Endothelial cell (in vitro differentiated cells): ENCODE results near the gene EXT2. TPM values are rescaled to one million over a fixed set of nuclear protein-coding genes. Genes with fewer than 3 reads are reported as not detected.

Experiments used
- DNase-seq: peaks from one replicate; pipeline ENCODE4 v3.0.0; 2021; ENCODE audit warnings: low spot score
- H3K27ac Mint-ChIP-seq: one replicate; pipeline ENCODE4 v1.8.0; 2021; ENCODE audit warnings: mixed read lengths, inconsistent platforms; ENCODE audit not compliant: unreplicated experiment
- H3K27me3 Mint-ChIP-seq: one replicate; pipeline ENCODE4 v1.8.0; 2021; ENCODE audit warnings: mild to moderate bottlenecking, moderate library complexity, mixed read lengths, inconsistent platforms; ENCODE audit not compliant: unreplicated experiment
- H3K36me3 Mint-ChIP-seq: one replicate; pipeline ENCODE4 v1.8.0; 2021; ENCODE audit warnings: mild to moderate bottlenecking, low read depth, mixed read lengths, inconsistent platforms; ENCODE audit not compliant: unreplicated experiment
- H3K4me1 Mint-ChIP-seq: one replicate; pipeline ENCODE4 v1.8.0; 2021; ENCODE audit warnings: mild to moderate bottlenecking, mixed read lengths, inconsistent platforms; ENCODE audit not compliant: unreplicated experiment
- H3K4me3 Mint-ChIP-seq: one replicate; pipeline ENCODE4 v1.8.0; 2021; ENCODE audit warnings: mild to moderate bottlenecking, mixed read lengths, inconsistent platforms; ENCODE audit not compliant: unreplicated experiment
- H3K9me3 Mint-ChIP-seq: one replicate; pipeline ENCODE4 v1.8.0; 2021; ENCODE audit warnings: mixed read lengths, inconsistent platforms; ENCODE audit not compliant: unreplicated experiment
- CTCF ChIP-seq: fragments of 200-600 bp; sonication (generic); IDR thresholded peaks from one replicate; pipeline ENCODE4 v1.5.0; 2021; ENCODE audit warnings: antibody characterized with exemption; ENCODE audit not compliant: unreplicated experiment
- total RNA-seq: library from RNA; stranded (reverse); fragmentation: NEBNext Ultra II Directional; extraction: Animal tissue kit (Norgen Biotek cat#: 25700); gene quantifications from one replicate; pipeline ENCODE4 v1.2.1, GENCODE V29; 2021; ENCODE audit not compliant: unreplicated experiment

The EXT2 gene
- total RNA-seq, 1 donor from 2014 or later, result 96.8 TPM

- no peaks in the 10 kb centered on the region for H3K36me3 Mint-ChIP-seq
- H3K4me3 Mint-ChIP-seq, result no peak overlapping the region
- H3K4me1 Mint-ChIP-seq, result no peaks in the 10 kb centered on the region
- peaks cover 2% of the 10 kb centered on the region for H3K27me3 Mint-ChIP-seq
- no peaks in the 10 kb centered on the region for H3K9me3 Mint-ChIP-seq
- DNase-seq, result no peak
- no peak for TF ChIP-seq CTCF
- H3K27ac Mint-ChIP-seq, result no peak overlapping the region
Measured at GRCh38 chr11:44165432-44165831, 70.0 kb downstream of the EXT2 start.

GRCh38 chr11:44167046-44167445 lies 71.6 kb downstream of the EXT2 start:
- Mint-ChIP-seq H3K27me3 (no peaks in the 10 kb centered on the region), H3K36me3 (no peaks in the 10 kb centered on the region), H3K27ac (no peak overlapping the region), H3K4me1 (no peaks in the 10 kb centered on the region), H3K9me3 (no peaks in the 10 kb centered on the region), H3K4me3 (no peak overlapping the region)
- no peak for TF ChIP-seq CTCF
- DNase-seq, result no peak

GRCh38 chr11:44171518-44171917 lies 76.0 kb downstream of the EXT2 start:
- H3K36me3 Mint-ChIP-seq, result peaks cover 4% of the 10 kb centered on the region
- TF ChIP-seq CTCF, result no peak
- no peak overlapping the region for H3K4me3 Mint-ChIP-seq
- peaks cover 2% of the 10 kb centered on the region for H3K27me3 Mint-ChIP-seq
- H3K27ac Mint-ChIP-seq, result no peak overlapping the region
- no peaks in the 10 kb centered on the region for H3K9me3 Mint-ChIP-seq
- H3K4me1 Mint-ChIP-seq, result peaks cover 5% of the 10 kb centered on the region
- no peak for DNase-seq

- peaks cover 2% of the 10 kb centered on the region for H3K27me3 Mint-ChIP-seq
- H3K36me3 Mint-ChIP-seq, result peaks cover 4% of the 10 kb centered on the region
- no peak overlapping the region for H3K27ac Mint-ChIP-seq
- no peak for DNase-seq
- H3K4me1 Mint-ChIP-seq, result peaks cover 5% of the 10 kb centered on the region
- H3K4me3 Mint-ChIP-seq, result no peak overlapping the region
- no peaks in the 10 kb centered on the region for H3K9me3 Mint-ChIP-seq
- TF ChIP-seq CTCF, result no peak
Measured at GRCh38 chr11:44172966-44173365, 77.5 kb downstream of the EXT2 start.

GRCh38 chr11:44174842-44175241 lies 79.4 kb downstream of the EXT2 start:
- Mint-ChIP-seq H3K27ac (no peak overlapping the region), H3K36me3 (peaks cover 4% of the 10 kb centered on the region), H3K4me1 (peaks cover 7% of the 10 kb centered on the region), H3K9me3 (no peaks in the 10 kb centered on the region), H3K27me3 (peaks cover 2% of the 10 kb centered on the region), H3K4me3 (no peak overlapping the region)
- DNase-seq, result no peak
- no peak for TF ChIP-seq CTCF
